B cell (primary cell): ENCODE measurements around the gene ZBTB6. TPM values are rescaled to one million over a fixed set of nuclear protein-coding genes. Genes with fewer than 3 reads are reported as not detected.
A peak's percentile ranks its signal among the peaks of the same experiment; 100 is the strongest.

Experiments used
- ATAC-seq: fragments of 200-7000 bp; cut with Tn5 transposase; one replicate; pipeline ENCODE4 v1.10.0; 2021; ENCODE audit warnings: low read depth, mild to moderate bottlenecking, moderate number of reproducible peaks, moderate library complexity
- CTCF ChIA-PET: fragments of 350-600 bp; sonication (Branson Sonifier 250); formaldehyde crosslinking; loops from one replicate; lab custom pipeline; 2021; ENCODE audit warnings: antibody characterized with exemption, inconsistent platforms; lab: Charles Lee
- POLR2A ChIA-PET: fragments of 350-600 bp; sonication (Branson Sonifier 250); formaldehyde crosslinking; loops from one replicate; lab custom pipeline; 2021; ENCODE audit warnings: antibody characterized with exemption; lab: Charles Lee
- DNase-seq: peaks from one replicate; pipeline ENCODE4 v3.0.0; 2013
- H2AFZ ChIP-seq: 2 replicates; pipeline ENCODE4 v1.6.1; 2012; ENCODE audit warnings: mild to moderate bottlenecking, low read depth, low read length; ENCODE audit not compliant: insufficient read depth, poor library complexity, severe bottlenecking
- H3K27ac ChIP-seq, 2 donors: 1 replicate in 1 of 2; 2 replicates in 1 of 2; pipeline ENCODE4 v1.5.1; 2012 to 2013; ENCODE audit warnings: low read length in 2 of 2, mild to moderate bottlenecking in 2 of 2, moderate library complexity in 1 of 2
- H3K27me3 ChIP-seq, 4 experiments: fragments of 200-600 bp in 1 of 4; sonication (generic) in 1 of 4; replicated peaks in 1 of 4; 1 replicate in 2 of 4; 2 replicates in 2 of 4; pipeline versions ENCODE4 v1.6.1 to v1.7.0; 2013 to 2016; ENCODE audit warnings: low read length in 3 of 4, mild to moderate bottlenecking in 2 of 4, mixed read lengths in 1 of 4, moderate library complexity in 1 of 4; ENCODE audit not compliant: insufficient read depth in 4 of 4, control insufficient read depth in 3 of 4; ENCODE audit errors: control extremely low read depth in 1 of 4
- H3K36me3 ChIP-seq, 2 experiments: replicated peaks in 1 of 2; 1 replicate in 1 of 2; 2 replicates in 1 of 2; pipeline versions ENCODE4 v1.6.1 to v1.7.1; 2013; ENCODE audit warnings: low read length in 1 of 2; ENCODE audit not compliant: insufficient read depth in 2 of 2, control insufficient read depth in 1 of 2; ENCODE audit errors: control extremely low read depth in 1 of 2, extremely low read depth in 1 of 2
- H3K4me1 ChIP-seq, 2 donors: fragments of 200-600 bp in 1 of 2; sonication (generic) in 1 of 2; 1 replicate in 1 of 2; 2 replicates in 1 of 2; pipeline versions ENCODE4 v1.5.1 to v1.6.1; 2013 to 2017; ENCODE audit warnings: low read length in 2 of 2; ENCODE audit not compliant: control insufficient read depth in 2 of 2, insufficient read depth in 2 of 2
- H3K4me2 ChIP-seq: replicated peaks from 2 replicates; pipeline ENCODE3; 2012; ENCODE audit warnings: mild to moderate bottlenecking, low read depth, low read length; ENCODE audit not compliant: poor library complexity, severe bottlenecking
- H3K4me3 ChIP-seq, 5 experiments: fragments of 200-600 bp in 1 of 5; sonication (generic) in 1 of 5; 1 replicate in 3 of 5; 2 replicates in 2 of 5; pipeline versions ENCODE4 v1.5.1 to v1.7.0; 2011 to 2016; ENCODE audit warnings: low read length in 4 of 5, mild to moderate bottlenecking in 4 of 5, low read depth in 2 of 5, control low read depth in 1 of 5, moderate library complexity in 1 of 5; ENCODE audit not compliant: insufficient read depth in 1 of 5; ENCODE audit errors: control extremely low read depth in 1 of 5, extremely low read depth in 1 of 5
- H3K79me2 ChIP-seq: fragments of 200-600 bp; sonication (generic); one replicate; pipeline ENCODE4 v1.6.0; 2016; ENCODE audit warnings: low read length; ENCODE audit not compliant: control insufficient read depth, insufficient read depth
- H3K9ac ChIP-seq: fragments of 200-600 bp; sonication (generic); 2 replicates; pipeline ENCODE4 v1.6.1; 2017; ENCODE audit warnings: mild to moderate bottlenecking, low read length, moderate library complexity
- H3K9me3 ChIP-seq, 3 donors: one replicate each; pipeline versions ENCODE4 v1.6.1 to v1.7.1; 2013; ENCODE audit warnings: low read length in 2 of 3; ENCODE audit not compliant: control insufficient read depth in 2 of 3, insufficient read depth in 1 of 3; ENCODE audit errors: control extremely low read depth in 1 of 3
- H4K20me1 ChIP-seq: 2 replicates; pipeline ENCODE4 v1.6.0; 2012; ENCODE audit warnings: mild to moderate bottlenecking, low read length; ENCODE audit not compliant: insufficient read depth, control insufficient read depth, poor library complexity, severe bottlenecking
- H3K27ac Mint-ChIP-seq: one replicate; pipeline ENCODE4 v1.8.0; 2021; ENCODE audit warnings: mixed read lengths
- H3K27me3 Mint-ChIP-seq: one replicate; pipeline ENCODE4 v1.8.0; 2021; ENCODE audit warnings: mixed read lengths
- H3K4me1 Mint-ChIP-seq: one replicate; pipeline ENCODE4 v1.8.0; 2021; ENCODE audit warnings: mixed read lengths
- H3K4me3 Mint-ChIP-seq: one replicate; pipeline ENCODE4 v1.8.0; 2021; ENCODE audit warnings: mixed read lengths
- H3K9me3 Mint-ChIP-seq: one replicate; pipeline ENCODE4 v1.8.0; 2022; ENCODE audit warnings: mixed read lengths; ENCODE audit not compliant: insufficient read depth
- EZH2 ChIP-seq: IDR thresholded peaks from 2 replicates; pipeline ENCODE4 v1.6.1; 2012; ENCODE audit warnings: borderline replicate concordance, low read depth, mild to moderate bottlenecking, moderate library complexity, low read length; ENCODE audit not compliant: insufficient read depth, poor library complexity, severe bottlenecking
- WGBS: methylation state at CpG from one replicate; pipeline ENCODE4 v1.1.5; 2013; ENCODE audit warnings: missing lambda C conversion rate; ENCODE audit not compliant: insufficient coverage; 5-methylcytosine and 5-hydroxymethylcytosine counted together
- intact Hi-C: fragments of 100-400 bp; cut with micrococcal nuclease; formaldehyde crosslinking; loops from one replicate; pipeline ENCODE4 v1.10.0; 2022
- polyA plus RNA-seq: library from polyadenylated mRNA; depleted of rRNA; stranded (reverse); fragments of >200 nt; gene quantifications from 2 replicates; pipeline ENCODE4 v1.2.3, GENCODE V29; 2012
- total RNA-seq, 2 donors: library from RNA; stranded (reverse); fragments of 120-200 nt in 1 of 2; gene quantifications; 1 replicate in 1 of 2; 2 replicates in 1 of 2; pipeline versions ENCODE4 v1.2.3 to v1.2.4, GENCODE V29; 2013 to 2022
- TF ChIP-seq, protein P1 (sequence below): fragments of 200-600 bp; IDR thresholded peaks from one replicate; pipeline ENCODE4 v1.8.0; 2022; ENCODE audit warnings: antibody characterized with exemption, mild to moderate bottlenecking

The ZBTB6 gene
- total and polyA plus RNA-seq, 2 donors (not counting 1 experiment from before 2014, with no cell fraction given), result 1.3 to 19.9 TPM

DNA sequence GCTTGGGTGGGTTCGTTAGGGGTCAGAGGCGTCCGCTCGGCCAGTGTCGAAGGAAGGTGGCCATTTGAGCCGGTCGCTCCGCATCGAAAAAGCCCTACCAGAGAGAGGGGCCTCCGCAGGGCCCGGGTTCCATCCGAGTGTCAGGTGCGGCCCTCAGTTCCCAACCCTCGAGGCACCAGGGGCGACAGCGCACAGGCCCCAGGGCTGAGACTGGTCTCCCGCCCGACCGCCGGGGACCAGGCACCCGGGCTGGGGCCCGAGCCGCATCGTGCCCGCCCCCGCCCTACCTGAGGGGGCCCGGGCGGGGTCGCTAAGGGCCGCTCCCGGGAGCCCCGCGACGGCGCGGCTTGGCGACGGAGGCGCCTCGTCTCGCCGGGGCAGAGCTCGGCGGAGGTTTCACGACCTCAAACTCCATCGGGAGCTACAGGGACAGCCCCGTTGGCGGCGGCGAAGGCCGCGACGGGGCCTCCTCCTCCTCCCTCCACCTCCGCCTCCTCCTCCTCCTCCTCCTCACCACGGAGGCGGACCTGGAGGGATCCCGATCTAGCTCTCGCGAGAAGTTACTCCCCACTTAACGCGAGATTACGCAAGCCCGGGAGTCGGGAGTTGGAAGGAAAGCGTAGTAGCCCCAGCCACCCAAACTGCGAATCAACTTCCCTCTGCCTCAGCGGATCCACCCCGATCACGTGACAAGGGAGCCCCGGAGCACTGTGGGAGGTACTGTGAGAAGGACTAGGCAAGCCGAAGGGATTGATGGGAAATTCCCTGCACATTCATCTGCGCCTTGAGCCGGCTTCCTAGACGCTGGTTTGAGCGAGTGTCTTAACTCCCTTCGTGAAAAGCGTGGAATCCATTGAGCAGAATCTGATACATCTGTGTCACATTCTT is 8.1 kb downstream of the ZBTB6 start, which contains the start of gene RC3H2:
Gene RC3H2, minus strand, starts transcription at position 537 of the 888 bp plus-strand sequence. CDS start 7,850 bp downstream, outside the sequence.
- Histone ChIP-seq H3K27ac (peak within 1 kb of the TSS; percentile 79 to 94), H3K9me3 (no peaks in the 10 kb centered on the region), H2AFZ (peak within 1 kb of the TSS; percentile 89), H3K9ac (peak within 1 kb of the TSS; percentile 97), H3K79me2 (peaks cover 59% of the 10 kb centered on the region), H3K36me3 (peaks cover 0 to 3% of the 10 kb centered on the region in 2 experiments), H3K4me3 (peak within 1 kb of the TSS; percentile 67 to 95 (median 85)), H3K27me3 (no peaks in the 10 kb centered on the region), H3K4me1 (peaks cover 17 to 28% of the 10 kb centered on the region in 2 donors), H3K4me2 (peak within 1 kb of the TSS; percentile 89), H4K20me1 (no peaks in the 10 kb centered on the region)
- DNase-seq, result peak; percentile 99
- Mint-ChIP-seq H3K4me3 (peak within 1 kb of the TSS; percentile 97), H3K9me3 (no peaks in the 10 kb centered on the region), H3K27me3 (no peaks in the 10 kb centered on the region), H3K27ac (peak within 1 kb of the TSS; percentile 99), H3K4me1 (peaks cover 29% of the 10 kb centered on the region)
- TF ChIP-seq, protein P1, sequence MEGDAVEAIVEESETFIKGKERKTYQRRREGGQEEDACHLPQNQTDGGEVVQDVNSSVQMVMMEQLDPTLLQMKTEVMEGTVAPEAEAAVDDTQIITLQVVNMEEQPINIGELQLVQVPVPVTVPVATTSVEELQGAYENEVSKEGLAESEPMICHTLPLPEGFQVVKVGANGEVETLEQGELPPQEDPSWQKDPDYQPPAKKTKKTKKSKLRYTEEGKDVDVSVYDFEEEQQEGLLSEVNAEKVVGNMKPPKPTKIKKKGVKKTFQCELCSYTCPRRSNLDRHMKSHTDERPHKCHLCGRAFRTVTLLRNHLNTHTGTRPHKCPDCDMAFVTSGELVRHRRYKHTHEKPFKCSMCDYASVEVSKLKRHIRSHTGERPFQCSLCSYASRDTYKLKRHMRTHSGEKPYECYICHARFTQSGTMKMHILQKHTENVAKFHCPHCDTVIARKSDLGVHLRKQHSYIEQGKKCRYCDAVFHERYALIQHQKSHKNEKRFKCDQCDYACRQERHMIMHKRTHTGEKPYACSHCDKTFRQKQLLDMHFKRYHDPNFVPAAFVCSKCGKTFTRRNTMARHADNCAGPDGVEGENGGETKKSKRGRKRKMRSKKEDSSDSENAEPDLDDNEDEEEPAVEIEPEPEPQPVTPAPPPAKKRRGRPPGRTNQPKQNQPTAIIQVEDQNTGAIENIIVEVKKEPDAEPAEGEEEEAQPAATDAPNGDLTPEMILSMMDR, result peak; percentile 12
- TF ChIP-seq EZH2, result no peak
- ChIA-PET POLR2A (interaction anchor here (0.6 to 2.9 kb wide), 4 partner anchors 8 to 36 kb away, joined by 3 to 28 read pairs (median 10); partner anchors contain the start of genes RABGAP1, ZBTB26 and ZBTB6), CTCF (interaction anchor here (0.8 to 2.5 kb wide), 9 partner anchors 8 to 445 kb away, joined by 3 to 14 read pairs (median 4); partner anchors contain the start of genes PDCL, RABGAP1 and ZBTB6)
- WGBS, result under 1% methylated on average over 59 of the region's 77 CpGs
- ATAC-seq, result peak; percentile 91
- intact Hi-C loops, result loop anchor here (1.0 to 10.0 kb wide), 7 partner anchors 8 to 440 kb away; partner anchors contain the start of genes PDCL, STRBP, ZBTB26 and ZBTB6
